VCaP (cell line): ENCODE data around the gene UXS1.

Source experiments
- H3K27ac ChIP-seq: fragments of 450-650 bp; 2 replicates; pipeline ENCODE4 v1.5.1; 2017
- CTCF ChIP-seq: fragments of 450-650 bp; conservative IDR thresholded peaks from 2 replicates; pipeline ENCODE4 v1.5.1; 2017; ENCODE audit warnings: mild to moderate bottlenecking, moderate library complexity

The UXS1 gene

GRCh38 chr2:106185475-106186184 lies 8.5 kb downstream of the UXS1 start:
- no peak for TF ChIP-seq CTCF
- H3K27ac ChIP-seq, result no peak overlapping the region

GRCh38 chr2:106184857-106185256 lies 9.2 kb downstream of the UXS1 start:
- no peak overlapping the region for H3K27ac ChIP-seq
- no peak for TF ChIP-seq CTCF

- TF ChIP-seq CTCF, result no peak
- H3K27ac ChIP-seq, result no peak overlapping the region
Measured at GRCh38 chr2:106184394-106184793, 9.7 kb downstream of the UXS1 start.

GRCh38 chr2:106183101-106183696 lies 10.9 kb downstream of the UXS1 start:
- no peak for TF ChIP-seq CTCF
- H3K27ac ChIP-seq, result no peak overlapping the region

GRCh38 chr2:106181064-106181463 lies 13.0 kb downstream of the UXS1 start:
- H3K27ac ChIP-seq, result no peak overlapping the region

GRCh38 chr2:106180602-106181001 lies 13.5 kb downstream of the UXS1 start:
- TF ChIP-seq CTCF, result no peak
- no peak overlapping the region for H3K27ac ChIP-seq

More at GRCh38 chr2:106181064-106181463, 13.0 kb downstream of the UXS1 start:
- TF ChIP-seq CTCF, result no peak

- no peak overlapping the region for H3K27ac ChIP-seq
- no peak for TF ChIP-seq CTCF
Measured at GRCh38 chr2:106178716-106179115, 15.4 kb downstream of the UXS1 start.
